IMR-90 (cell line): ENCODE results near the gene CDC5L. TPM values are rescaled to one million over a fixed set of nuclear protein-coding genes. Genes with fewer than 3 reads are reported as not detected.

ENCODE experiments used
- ATAC-seq: fragments of 200-7000 bp; cut with Tn5 transposase; 2 replicates; pipeline ENCODE4 v1.9.1; 2020; ENCODE audit warnings: low read depth, mild to moderate bottlenecking, moderate library complexity
- BruUV-seq: library from RNA; stranded (reverse); fragments of 400-500 nt; replicated peaks from 2 replicates; lab custom pipeline; 2021; lab: Mats Ljungman, UMichigan
- CTCF ChIA-PET: fragments of 300-600 bp; formaldehyde crosslinking; extraction: SDS; loops from one replicate; lab custom pipeline; 2021; ENCODE audit warnings: antibody characterized with exemption; lab: Yijun Ruan, JAX
- POLR2A ChIA-PET: fragments of 300-600 bp; sonication (Branson Sonifier 250); formaldehyde crosslinking; loops from one replicate; lab custom pipeline; 2022; ENCODE audit warnings: antibody characterized with exemption; ENCODE audit not compliant: unreplicated experiment; lab: Charles Lee
- DNase-seq: peaks from one replicate; pipeline ENCODE4 v3.0.0; 2013
- H2AFZ ChIP-seq: replicated peaks from 2 replicates; pipeline ENCODE3; 2013; ENCODE audit warnings: low read length, mild to moderate bottlenecking; ENCODE audit not compliant: poor library complexity
- H2AK5ac ChIP-seq: 2 replicates; pipeline ENCODE4 v1.6.1; 2013; ENCODE audit warnings: low read depth, low read length, inconsistent platforms
- H2AK9ac ChIP-seq: replicated peaks from 2 replicates; pipeline ENCODE3; 2013; ENCODE audit warnings: mild to moderate bottlenecking, low read depth, low read length, moderate library complexity; ENCODE audit not compliant: poor library complexity
- H2BK120ac ChIP-seq: 2 replicates; pipeline ENCODE4 v1.6.1; 2013; ENCODE audit warnings: low read depth, low read length, inconsistent platforms
- H2BK15ac ChIP-seq: 3 replicates; pipeline ENCODE4 v1.6.1; 2013; ENCODE audit warnings: low read depth, low read length, inconsistent platforms
- H2BK20ac ChIP-seq: 2 replicates; pipeline ENCODE4 v1.6.1; 2013; ENCODE audit warnings: low read depth, mild to moderate bottlenecking, inconsistent platforms, low read length, moderate library complexity
- H2BK5ac ChIP-seq: 2 replicates; pipeline ENCODE4 v1.6.1; 2013; ENCODE audit warnings: mild to moderate bottlenecking, low read depth, low read length, inconsistent platforms; ENCODE audit not compliant: poor library complexity, severe bottlenecking
- H3K14ac ChIP-seq: replicated peaks from 2 replicates; pipeline ENCODE4 v1.6.1; 2013; ENCODE audit warnings: low read depth, low read length, inconsistent platforms
- H3K18ac ChIP-seq: 2 replicates; pipeline ENCODE4 v1.6.1; 2013; ENCODE audit warnings: low read depth, low read length, control low read depth
- H3K23ac ChIP-seq: 2 replicates; pipeline ENCODE4 v1.6.1; 2013; ENCODE audit warnings: low read depth, low read length, inconsistent platforms
- H3K27ac ChIP-seq: 2 replicates; pipeline ENCODE4 v1.5.1; 2013; ENCODE audit warnings: mild to moderate bottlenecking, control low read depth, low read length; ENCODE audit not compliant: insufficient read depth
- H3K27me3 ChIP-seq: 2 replicates; pipeline ENCODE4 v1.6.1; 2013; ENCODE audit warnings: low read length; ENCODE audit not compliant: control insufficient read depth, insufficient read depth
- H3K36me3 ChIP-seq: 2 replicates; pipeline ENCODE4 v1.6.1; 2013; ENCODE audit warnings: low read length, mixed read lengths; ENCODE audit not compliant: control insufficient read depth, insufficient read depth
- H3K4ac ChIP-seq: 2 replicates; pipeline ENCODE4 v1.6.1; 2013; ENCODE audit warnings: low read depth, low read length, inconsistent platforms
- H3K4me1 ChIP-seq: 2 replicates; pipeline ENCODE4 v1.6.1; 2013; ENCODE audit warnings: low read length, mixed read lengths; ENCODE audit not compliant: control insufficient read depth, insufficient read depth
- H3K4me2 ChIP-seq: 2 replicates; pipeline ENCODE4 v1.6.1; 2013; ENCODE audit warnings: low read depth, mild to moderate bottlenecking, control low read depth, low read length, moderate library complexity
- H3K4me3 ChIP-seq: 2 replicates; pipeline ENCODE4 v1.5.1; 2013; ENCODE audit warnings: low read depth, mild to moderate bottlenecking, control low read depth, low read length, moderate library complexity; ENCODE audit not compliant: insufficient read depth
- H3K56ac ChIP-seq: 2 replicates; pipeline ENCODE4 v1.6.1; 2013; ENCODE audit warnings: low read length, inconsistent platforms; ENCODE audit not compliant: insufficient read depth; ENCODE audit errors: extremely low read depth
- H3K79me1 ChIP-seq, 2 experiments: 2 replicates each; pipeline ENCODE4 v1.6.1; 2013; ENCODE audit warnings: low read length in 2 of 2, inconsistent platforms in 1 of 2, low read depth in 1 of 2
- H3K9ac ChIP-seq: 2 replicates; pipeline ENCODE4 v1.6.1; 2013; ENCODE audit warnings: low read depth, low read length, control low read depth
- H3K9me1 ChIP-seq: 2 replicates; pipeline ENCODE4 v1.6.1; 2013; ENCODE audit warnings: low read length, inconsistent platforms; ENCODE audit not compliant: insufficient read depth
- H3K9me3 ChIP-seq: 2 replicates; pipeline ENCODE4 v1.6.1; 2013; ENCODE audit warnings: low read length; ENCODE audit not compliant: control insufficient read depth, insufficient read depth
- H4K20me1 ChIP-seq: 2 replicates; pipeline ENCODE4 v1.6.1; 2013; ENCODE audit warnings: low read length, inconsistent platforms; ENCODE audit not compliant: insufficient read depth
- H4K5ac ChIP-seq: 2 replicates; pipeline ENCODE4 v1.6.1; 2013; ENCODE audit warnings: mild to moderate bottlenecking, low read depth, low read length, control low read depth
- H4K8ac ChIP-seq, 2 experiments: 2 replicates each; pipeline ENCODE4 v1.6.1; 2013; ENCODE audit warnings: low read depth in 2 of 2, low read length in 2 of 2, control low read depth in 1 of 2, inconsistent platforms in 1 of 2
- H4K91ac ChIP-seq: 2 replicates; pipeline ENCODE4 v1.6.1; 2013; ENCODE audit warnings: low read depth, low read length, inconsistent platforms; ENCODE audit not compliant: insufficient read depth
- CEBPB ChIP-seq: IDR thresholded peaks from 2 replicates; pipeline ENCODE4 v1.6.1; 2012; ENCODE audit warnings: low read depth, low read length, improper control_type of control experiment
- FOS ChIP-seq: fragments of 150-350 bp; IDR thresholded peaks from 2 replicates; pipeline ENCODE4 v1.6.1; 2016; ENCODE audit warnings: low read depth, low read length
- MXI1 ChIP-seq: IDR thresholded peaks from 2 replicates; pipeline ENCODE4 v1.6.1; 2012; ENCODE audit warnings: low read depth, mild to moderate bottlenecking, low read length, moderate library complexity, borderline replicate concordance
- WGBS, 2 experiments: methylation state at CpG; one replicate each; pipeline versions ENCODE4 v1.1.5 to v1.1.7; 2013; ENCODE audit warnings: missing lambda C conversion rate in 2 of 2; ENCODE audit not compliant: insufficient read length in 1 of 2; ENCODE audit errors: extremely low coverage in 2 of 2; 5-methylcytosine and 5-hydroxymethylcytosine counted together
- dilution Hi-C: fragments of 300-500 bp; cut with HindIII; formaldehyde crosslinking; loops from one replicate; pipeline ENCODE4 v1.14.3; 2018; ENCODE audit warnings: low sequenced_read_pairs; ENCODE audit not compliant: unreplicated experiment
- in situ Hi-C: fragments of 300-500 bp; cut with MboI; formaldehyde crosslinking; loops from 3 replicates; pipeline ENCODE4 v1.14.3; 2019; ENCODE audit warnings: low sequenced_read_pairs, inconsistent platforms, mixed read lengths
- intact Hi-C: fragments of 100-400 bp; cut with micrococcal nuclease; formaldehyde crosslinking; loops from 2 replicates; pipeline ENCODE4 v1.10.0; 2022
- polyA plus RNA-seq, 3 experiments: library from polyadenylated mRNA; depleted of rRNA; stranded (reverse); fragments of >200 nt; gene quantifications; 2 replicates each; pipeline ENCODE4 v1.2.3, GENCODE V29; 2012; ENCODE audit warnings: low replicate concordance in 1 of 3
- total RNA-seq: library from RNA; depleted of rRNA; stranded (reverse); fragments of >200 nt; gene quantifications from 2 replicates; pipeline ENCODE4 v1.2.3, GENCODE V29; 2012

The CDC5L gene
- total and polyA plus RNA-seq, 2 of the 4 experiments (the other 2 are of a cell fraction), result 9.9 to 17.7 TPM

- H2BK120ac ChIP-seq, result no peak overlapping the region
- DNase-seq (peak; percentile 83), ATAC-seq (peak; percentile 95)
- H4K20me1 ChIP-seq, result 0 out of 2 replicates have a peak, but pooled peaks cover 3% of the 10 kb centered on the region
- H3K27me3 ChIP-seq, result no peaks in the 10 kb centered on the region
- H3K18ac ChIP-seq, result no peak overlapping the region
- peaks cover 2% of the 10 kb centered on the region; the same call in 1 of the 2 replicates for H3K4me1 ChIP-seq
- no peak overlapping the region for H3K14ac ChIP-seq
- H3K9me3 ChIP-seq, result peaks cover 3% of the 10 kb centered on the region; the same call in 1 of the 2 replicates
- no peaks in the 10 kb centered on the region for H3K9me1 ChIP-seq
- H4K5ac ChIP-seq, result no peak overlapping the region
- no peak overlapping the region for H3K4me3 ChIP-seq
- BruUV-seq, result no TSS peak
- no peak overlapping the region for H2AFZ ChIP-seq
- no peak overlapping the region for H2BK5ac ChIP-seq
- H3K27ac ChIP-seq, result no peak overlapping the region
- H3K56ac ChIP-seq, result no peak overlapping the region
- TF ChIP-seq FOS, result peak; percentile 47; the same call in 1 of the 2 replicates
- no peak for TF ChIP-seq MXI1
- peak; percentile 60 for TF ChIP-seq CEBPB
- no peak overlapping the region for H4K8ac ChIP-seq
- H2AK9ac ChIP-seq, result no peak overlapping the region
- no peak overlapping the region for H3K23ac ChIP-seq
- in situ Hi-C loops (no loop called here), intact Hi-C loops (no loop called here), dilution Hi-C loops (no loop called here)
- H3K79me1 ChIP-seq, result peaks cover 18 to 28% of the 10 kb centered on the region in 2 experiments
- POLR2A ChIA-PET, result no interaction called here
- H2BK15ac ChIP-seq, result no peak overlapping the region
- WGBS, 2 experiments, result no CpG with 5 or more reads among the region's 6 CpGs
- no peak overlapping the region for H2AK5ac ChIP-seq
- H3K36me3 ChIP-seq, result peaks cover 1% of the 10 kb centered on the region; the same call in 1 of the 2 replicates
- H3K4me2 ChIP-seq, result no peak overlapping the region
- peak overlapping the region; percentile 56; the same call in 1 of the 2 replicates for H4K91ac ChIP-seq
- no peak overlapping the region for H2BK20ac ChIP-seq
- CTCF ChIA-PET, result interaction anchor here (0.6 to 1.4 kb wide), 3 partner anchors 13 to 36 kb away, joined by 3 read pairs; no protein-coding TSS in a partner anchor
- H3K9ac ChIP-seq, result no peak overlapping the region
- H3K4ac ChIP-seq, result no peak overlapping the region
These were observed 52.0 kb downstream of the CDC5L start for GRCh38 chr6:44439270-44440045.
